CD4-positive, alpha-beta T cell treated with Interleukin-1 beta for 1 hour (primary cell): ENCODE measurements around the gene MIEF1.

Experiments used
- DNase-seq, 2 donors: peaks; one replicate each; pipeline ENCODE4 v3.0.0-alpha.2; 2020 to 2022

Gene MIEF1

DNA sequence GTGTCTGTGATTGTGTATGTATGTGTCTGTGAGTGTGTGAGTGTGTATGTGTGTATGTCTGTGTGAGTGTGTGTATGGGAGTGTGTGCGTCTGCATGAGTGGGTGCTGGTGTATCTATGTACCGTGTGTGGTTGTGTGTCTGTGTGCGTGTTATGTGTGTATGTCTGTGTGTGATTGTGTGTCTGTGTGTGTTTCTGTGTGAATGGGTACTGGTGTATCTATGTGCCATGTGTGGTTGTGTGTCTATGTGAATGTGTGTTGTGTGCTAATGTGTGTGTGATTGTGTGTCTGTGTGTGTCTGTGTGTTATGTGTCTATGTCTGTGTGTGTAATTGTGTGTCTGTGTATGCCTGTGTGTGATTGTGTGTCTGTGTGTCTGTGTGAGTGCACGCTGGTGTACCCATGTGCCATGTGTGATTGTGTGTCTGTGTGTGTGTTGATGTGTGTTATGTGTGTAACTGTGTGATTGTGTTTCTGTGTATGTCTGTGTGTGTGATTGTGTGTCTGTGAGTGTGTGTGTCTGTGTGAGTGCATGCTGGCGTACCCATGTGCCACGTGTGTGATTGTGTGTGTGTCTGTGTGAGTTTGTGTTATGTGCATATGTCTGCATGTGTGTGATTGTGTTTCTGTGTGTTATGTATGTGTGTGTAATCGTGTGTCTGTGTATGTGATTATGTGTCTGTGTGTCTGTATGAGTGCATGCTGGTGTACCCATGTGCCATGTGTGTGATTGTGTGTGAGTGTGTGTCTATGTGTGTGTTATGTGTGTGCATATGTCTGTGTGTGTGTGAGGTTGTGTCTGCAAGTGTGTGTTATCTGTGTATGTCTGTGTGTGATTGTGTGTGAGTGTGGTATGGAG, 61.7 kb downstream of the MIEF1 start:
- DNase-seq = no peak

DNA sequence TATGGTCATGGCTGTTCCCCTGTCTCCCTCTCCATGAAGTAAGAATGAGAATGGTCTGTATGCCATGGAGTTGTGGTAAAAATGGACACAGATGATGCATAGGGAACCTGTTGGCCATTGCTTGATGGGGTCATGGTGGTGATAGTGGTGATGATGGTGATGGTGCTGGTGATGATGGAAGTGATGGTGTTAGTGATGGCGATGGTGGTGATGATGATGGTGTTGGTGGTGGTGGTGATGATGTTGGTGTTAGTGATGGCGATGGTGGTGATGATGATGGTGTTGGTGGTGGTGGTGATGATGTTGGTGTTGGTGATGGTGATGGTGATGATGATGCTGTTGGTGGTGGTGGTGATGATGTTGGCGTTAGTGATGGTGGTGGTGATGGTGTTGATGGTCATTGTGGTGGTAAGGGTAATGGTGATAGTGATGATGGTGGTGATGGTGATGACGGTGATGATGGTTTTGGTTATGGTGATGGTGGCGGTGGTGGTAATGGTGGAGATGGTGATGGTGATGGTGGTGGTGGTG, 63.4 kb downstream of the MIEF1 start:
- no peak for DNase-seq

DNA sequence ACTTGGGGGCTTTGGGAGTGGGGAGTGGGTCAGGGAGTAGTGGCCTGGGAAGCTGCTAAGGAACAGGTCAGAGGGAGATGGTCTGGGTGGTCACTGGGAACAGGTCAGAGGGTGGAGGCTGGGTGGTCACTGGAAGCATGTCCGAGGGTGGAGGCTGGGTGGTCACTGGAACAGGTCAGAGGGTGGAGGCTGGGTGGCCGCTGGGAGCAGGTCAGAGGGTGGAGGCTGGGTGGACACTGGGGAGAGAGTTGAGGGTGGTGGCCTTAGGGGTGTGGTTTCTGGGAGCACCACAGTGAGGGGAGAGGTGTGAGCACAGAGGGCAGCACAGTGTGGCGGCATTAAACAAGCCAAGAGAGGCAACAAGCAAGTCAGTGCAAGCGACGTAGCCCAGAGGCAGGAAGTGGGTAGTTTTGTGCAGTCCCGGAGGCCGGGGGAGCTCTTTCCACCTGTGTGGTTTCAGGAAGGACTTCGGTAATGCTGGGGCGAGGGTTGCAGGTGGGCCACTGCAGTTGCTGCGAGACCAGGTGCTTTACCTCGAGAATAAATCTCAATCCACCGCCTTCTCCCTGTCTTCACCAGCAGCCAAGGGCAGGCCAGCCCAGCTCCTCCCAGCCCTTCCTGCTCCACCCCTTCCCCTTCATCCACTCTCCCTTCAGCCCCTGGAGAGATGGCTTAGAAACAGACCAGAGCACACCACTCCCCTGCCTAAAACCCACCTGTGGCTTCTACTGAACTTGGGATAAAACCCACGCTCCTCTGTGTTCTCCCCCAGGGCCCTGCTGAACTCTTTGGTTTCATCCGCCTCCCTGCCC, 65.3 kb downstream of the MIEF1 start:
- DNase-seq = peak; percentile 44 to 45
